ENCODE data around the gene TBC1D22A. TPM values are rescaled to one million over a fixed set of nuclear protein-coding genes. Genes with fewer than 3 reads are reported as not detected.

TBC1D22A gene
- polyA plus RNA-seq, 2 donors, result 15.1 to 17.4 TPM

DNA sequence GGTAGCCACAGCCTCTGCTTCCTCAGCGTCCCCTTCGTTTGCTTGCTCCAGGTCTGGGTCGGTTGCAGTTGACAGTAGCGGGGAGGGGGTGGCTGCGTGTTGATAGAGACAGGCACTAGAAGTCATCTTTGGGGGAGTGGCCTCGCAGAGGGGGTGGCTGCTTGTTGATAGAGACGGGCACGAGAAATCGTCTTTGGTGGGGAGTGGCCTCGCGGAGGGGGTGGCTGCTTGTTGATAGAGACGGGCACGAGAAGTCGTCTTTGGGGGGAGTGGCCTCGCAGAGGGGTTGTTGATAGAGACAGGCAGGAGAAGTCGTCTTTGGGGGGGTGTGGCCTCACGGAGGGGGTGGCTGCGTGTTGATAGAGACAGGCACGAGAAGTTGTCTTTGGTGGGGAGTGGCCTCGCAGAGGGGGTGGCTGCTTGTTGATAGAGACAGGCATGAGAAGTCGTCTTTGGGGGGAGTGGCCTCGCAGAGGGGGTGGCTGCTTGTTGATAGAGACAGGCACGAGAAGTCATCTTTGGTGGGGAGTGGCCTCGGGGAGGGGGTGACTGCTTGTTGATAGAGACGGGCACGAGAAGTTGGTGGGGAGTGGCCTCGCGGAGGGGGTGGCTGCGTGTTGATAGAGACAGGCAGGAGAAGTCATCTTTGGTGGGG, 328.3 kb downstream of the TBC1D22A start:
- no peaks in the 10 kb centered on the region for H3K36me3 ChIP-seq (ENCODE audit: control insufficient read depth in 2 of 2, insufficient read depth in 2 of 2, low read length in 1 of 2)
- no peaks in the 10 kb centered on the region for H3K9me3 ChIP-seq (ENCODE audit: control insufficient read depth in 2 of 2, insufficient read depth in 1 of 2, low read depth in 1 of 2, low read length in 1 of 2)
- H3K27ac ChIP-seq (ENCODE audit: low read depth in 2 of 2, low read length in 1 of 2), result peak overlapping the region in 1 of 2 donors; percentile 66
- peaks cover 3 to 14% of the 10 kb centered on the region in 2 donors for H3K4me1 ChIP-seq (ENCODE audit: control insufficient read depth in 2 of 2, insufficient read depth in 2 of 2, low read length in 1 of 2)
- no peaks in the 10 kb centered on the region for H3K27me3 ChIP-seq (ENCODE audit: control insufficient read depth in 1 of 2, insufficient read depth in 2 of 2, low read length in 2 of 2)
- peak overlapping the region; percentile 40 to 48 for H3K4me3 ChIP-seq (ENCODE audit: low read depth in 1 of 2, low read length in 2 of 2)
- 14% methylated on average over 29 of the region's 29 CpGs for WGBS, 2 donors

DNA sequence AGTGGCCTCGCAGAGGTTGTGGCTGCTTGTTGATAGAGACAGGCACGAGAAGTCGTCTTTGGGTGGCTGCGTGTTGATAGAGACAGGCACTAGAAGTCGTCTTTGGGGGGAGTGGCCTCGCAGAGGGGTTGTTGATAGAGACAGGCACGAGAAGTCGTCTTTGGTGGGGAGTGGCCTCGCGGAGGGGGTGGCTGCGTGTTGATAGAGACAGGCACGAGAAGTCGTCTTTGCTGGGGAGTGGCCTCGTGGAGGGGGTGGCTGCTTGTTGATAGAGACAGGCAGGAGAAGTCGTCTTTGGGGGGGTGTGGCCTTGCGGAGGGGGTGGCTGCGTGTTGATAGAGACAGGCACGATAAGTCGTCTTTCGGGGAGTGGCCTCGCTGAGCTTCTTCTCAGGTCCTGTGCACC, 328.8 kb downstream of the TBC1D22A start:
- Histone ChIP-seq H3K27me3 (ENCODE audit: control insufficient read depth in 1 of 2, insufficient read depth in 2 of 2, low read length in 2 of 2) (no peaks in the 10 kb centered on the region), H3K9me3 (ENCODE audit: control insufficient read depth in 2 of 2, insufficient read depth in 1 of 2, low read depth in 1 of 2, low read length in 1 of 2) (no peaks in the 10 kb centered on the region), H3K4me3 (ENCODE audit: low read depth in 1 of 2, low read length in 2 of 2) (peak overlapping the region; percentile 40 to 48), H3K4me1 (ENCODE audit: control insufficient read depth in 2 of 2, insufficient read depth in 2 of 2, low read length in 1 of 2) (peaks cover 3 to 14% of the 10 kb centered on the region in 2 donors), H3K27ac (ENCODE audit: low read depth in 2 of 2, low read length in 1 of 2) (peak overlapping the region in 1 of 2 donors; percentile 66), H3K36me3 (ENCODE audit: control insufficient read depth in 2 of 2, insufficient read depth in 2 of 2, low read length in 1 of 2) (no peaks in the 10 kb centered on the region)
- whole genome bisulfite sequencing, 2 donors, result 15 to 21% methylated on average over 18 to 21 of the region's 21 CpGs

DNA sequence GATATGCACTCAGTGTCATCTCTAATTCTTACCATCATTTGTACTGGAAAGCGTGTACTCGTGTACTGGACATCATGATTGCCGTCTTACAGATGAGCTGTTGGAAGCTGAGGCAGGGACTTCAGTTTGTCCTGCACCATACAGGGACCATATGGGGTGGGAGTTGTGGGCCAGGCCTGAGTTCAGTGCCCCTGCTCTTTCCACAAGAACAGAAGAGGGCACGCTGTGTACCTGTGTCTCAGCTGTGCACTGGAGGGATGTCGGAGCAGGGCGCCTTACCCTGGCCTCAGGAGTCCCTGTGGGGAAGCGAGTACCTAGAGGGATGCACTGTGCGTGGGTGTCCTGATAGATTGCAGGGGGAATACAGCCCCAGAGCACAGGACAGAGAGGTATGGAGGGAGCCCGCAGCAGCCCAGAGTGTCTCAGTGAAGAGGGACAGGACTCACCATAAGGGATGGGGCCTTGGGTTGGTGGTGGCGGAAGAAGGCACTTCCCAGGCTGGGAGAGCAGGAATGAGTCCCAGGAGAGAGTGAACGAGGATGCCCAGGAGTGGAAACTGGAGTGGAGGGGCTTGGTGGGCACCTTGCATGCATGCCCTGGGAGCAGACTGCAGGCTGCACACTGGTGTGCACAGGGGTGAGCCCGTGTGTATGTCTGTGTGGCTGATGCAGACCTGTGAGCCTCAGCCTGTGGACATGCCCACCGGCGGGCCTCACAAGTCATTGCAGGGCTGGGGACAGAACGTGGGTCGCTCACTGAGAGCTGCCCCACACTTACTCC, 329.7 kb downstream of the TBC1D22A start:
- WGBS, 2 donors, result 94 to 97% methylated on average over 16 of the region's 16 CpGs
- H3K4me1 ChIP-seq (ENCODE audit: control insufficient read depth in 2 of 2, insufficient read depth in 2 of 2, low read length in 1 of 2), result peaks cover 3 to 14% of the 10 kb centered on the region in 2 donors
- no peak overlapping the region for H3K4me3 ChIP-seq (ENCODE audit: low read depth in 1 of 2, low read length in 2 of 2)
- no peak overlapping the region for H3K27ac ChIP-seq (ENCODE audit: low read depth in 2 of 2, low read length in 1 of 2)
- no peaks in the 10 kb centered on the region for H3K27me3 ChIP-seq (ENCODE audit: control insufficient read depth in 1 of 2, insufficient read depth in 2 of 2, low read length in 2 of 2)
- H3K36me3 ChIP-seq (ENCODE audit: control insufficient read depth in 2 of 2, insufficient read depth in 2 of 2, low read length in 1 of 2), result no peaks in the 10 kb centered on the region
- H3K9me3 ChIP-seq (ENCODE audit: control insufficient read depth in 2 of 2, insufficient read depth in 1 of 2, low read depth in 1 of 2, low read length in 1 of 2), result no peaks in the 10 kb centered on the region

DNA sequence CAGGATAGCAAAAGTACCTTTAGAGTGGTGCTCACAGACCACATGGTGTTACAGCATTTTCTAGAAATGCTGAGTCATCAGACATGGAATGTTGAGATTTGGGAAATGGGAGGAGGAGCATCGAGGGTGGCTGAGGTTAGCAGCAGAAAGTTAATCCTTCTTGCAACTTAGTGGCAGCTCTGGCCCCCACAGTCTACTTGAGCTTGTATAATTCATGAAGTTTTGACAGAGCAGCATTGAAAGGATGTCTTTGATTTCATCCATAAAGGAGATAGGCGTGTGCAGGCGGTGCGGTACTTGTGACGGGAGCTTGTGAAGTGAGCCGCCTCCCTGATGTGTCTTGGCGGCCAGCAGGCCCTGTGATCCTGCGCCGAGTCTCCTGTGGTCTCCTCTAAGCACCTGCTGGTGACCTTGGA, 330.5 kb downstream of the TBC1D22A start:
- Histone ChIP-seq H3K9me3 (ENCODE audit: control insufficient read depth in 2 of 2, insufficient read depth in 1 of 2, low read depth in 1 of 2, low read length in 1 of 2) (no peaks in the 10 kb centered on the region), H3K27me3 (ENCODE audit: control insufficient read depth in 1 of 2, insufficient read depth in 2 of 2, low read length in 2 of 2) (no peaks in the 10 kb centered on the region), H3K4me1 (ENCODE audit: control insufficient read depth in 2 of 2, insufficient read depth in 2 of 2, low read length in 1 of 2) (peaks cover 3 to 14% of the 10 kb centered on the region in 2 donors), H3K36me3 (ENCODE audit: control insufficient read depth in 2 of 2, insufficient read depth in 2 of 2, low read length in 1 of 2) (no peaks in the 10 kb centered on the region), H3K4me3 (ENCODE audit: low read depth in 1 of 2, low read length in 2 of 2) (no peak overlapping the region), H3K27ac (ENCODE audit: low read depth in 2 of 2, low read length in 1 of 2) (peak overlapping the region in 1 of 2 donors; percentile 9)
- WGBS, 2 donors, result 84 to 85% methylated on average over 9 of the region's 9 CpGs

DNA sequence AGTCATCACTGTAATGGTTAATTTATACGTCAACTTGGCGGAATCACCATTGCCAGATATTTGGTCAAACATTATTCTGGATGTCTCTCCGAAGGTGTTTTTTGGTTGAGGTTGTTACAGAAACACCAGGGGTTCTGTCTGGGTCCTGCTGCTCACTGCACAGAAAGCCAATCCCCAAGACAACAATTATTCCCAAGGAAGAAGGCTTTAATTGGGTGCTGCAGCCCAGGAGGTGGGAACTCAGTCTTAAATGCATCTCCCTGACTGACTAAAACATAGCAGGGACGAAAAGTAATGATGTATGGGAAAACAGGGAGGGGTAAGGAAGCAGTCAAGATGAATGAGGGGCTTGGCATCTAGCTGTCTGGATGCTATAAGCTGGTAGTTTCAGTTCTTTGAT, 331.3 kb downstream of the TBC1D22A start:
- H3K27ac ChIP-seq (ENCODE audit: low read depth in 2 of 2, low read length in 1 of 2), result no peak overlapping the region
- no peaks in the 10 kb centered on the region for H3K9me3 ChIP-seq (ENCODE audit: control insufficient read depth in 2 of 2, insufficient read depth in 1 of 2, low read depth in 1 of 2, low read length in 1 of 2)
- H3K4me3 ChIP-seq (ENCODE audit: low read depth in 1 of 2, low read length in 2 of 2), result no peak overlapping the region
- peaks cover 3 to 14% of the 10 kb centered on the region in 2 donors for H3K4me1 ChIP-seq (ENCODE audit: control insufficient read depth in 2 of 2, insufficient read depth in 2 of 2, low read length in 1 of 2)
- 96% methylated on average over 4 of the region's 4 CpGs for WGBS, 2 donors
- no peaks in the 10 kb centered on the region for H3K36me3 ChIP-seq (ENCODE audit: control insufficient read depth in 2 of 2, insufficient read depth in 2 of 2, low read length in 1 of 2)
- no peaks in the 10 kb centered on the region for H3K27me3 ChIP-seq (ENCODE audit: control insufficient read depth in 1 of 2, insufficient read depth in 2 of 2, low read length in 2 of 2)

DNA sequence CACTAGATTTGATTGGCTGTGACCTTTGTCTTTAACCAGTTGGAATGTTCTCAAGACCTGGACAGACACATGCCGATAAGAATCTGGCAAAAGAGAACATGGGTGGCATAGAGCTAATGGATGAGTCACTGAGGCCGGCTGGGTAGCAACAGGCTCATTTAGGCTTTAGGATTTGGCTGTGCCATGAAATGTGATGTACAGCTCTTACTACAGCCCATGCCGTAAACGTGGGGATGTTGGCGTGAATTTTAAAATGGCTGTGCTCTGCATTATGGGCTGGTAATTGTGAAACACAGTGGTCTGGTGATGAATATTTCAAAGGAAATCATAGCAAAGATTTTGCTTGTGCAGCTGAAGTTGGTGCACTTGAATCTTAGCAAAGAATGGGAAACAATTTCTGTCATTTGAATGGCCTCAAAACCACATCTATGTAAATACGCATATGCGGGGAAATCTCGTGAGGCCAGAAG, 332.4 kb downstream of the TBC1D22A start:
- Histone ChIP-seq H3K27me3 (ENCODE audit: control insufficient read depth in 1 of 2, insufficient read depth in 2 of 2, low read length in 2 of 2) (no peaks in the 10 kb centered on the region), H3K27ac (ENCODE audit: low read depth in 2 of 2, low read length in 1 of 2) (no peak overlapping the region), H3K4me3 (ENCODE audit: low read depth in 1 of 2, low read length in 2 of 2) (no peak overlapping the region), H3K4me1 (ENCODE audit: control insufficient read depth in 2 of 2, insufficient read depth in 2 of 2, low read length in 1 of 2) (peaks cover 6 to 21% of the 10 kb centered on the region in 2 donors), H3K9me3 (ENCODE audit: control insufficient read depth in 2 of 2, insufficient read depth in 1 of 2, low read depth in 1 of 2, low read length in 1 of 2) (peaks cover 0 to 2% of the 10 kb centered on the region in 2 donors), H3K36me3 (ENCODE audit: control insufficient read depth in 2 of 2, insufficient read depth in 2 of 2, low read length in 1 of 2) (no peaks in the 10 kb centered on the region)
- WGBS, 2 donors, result 65 to 71% methylated on average over 8 of the region's 8 CpGs

DNA sequence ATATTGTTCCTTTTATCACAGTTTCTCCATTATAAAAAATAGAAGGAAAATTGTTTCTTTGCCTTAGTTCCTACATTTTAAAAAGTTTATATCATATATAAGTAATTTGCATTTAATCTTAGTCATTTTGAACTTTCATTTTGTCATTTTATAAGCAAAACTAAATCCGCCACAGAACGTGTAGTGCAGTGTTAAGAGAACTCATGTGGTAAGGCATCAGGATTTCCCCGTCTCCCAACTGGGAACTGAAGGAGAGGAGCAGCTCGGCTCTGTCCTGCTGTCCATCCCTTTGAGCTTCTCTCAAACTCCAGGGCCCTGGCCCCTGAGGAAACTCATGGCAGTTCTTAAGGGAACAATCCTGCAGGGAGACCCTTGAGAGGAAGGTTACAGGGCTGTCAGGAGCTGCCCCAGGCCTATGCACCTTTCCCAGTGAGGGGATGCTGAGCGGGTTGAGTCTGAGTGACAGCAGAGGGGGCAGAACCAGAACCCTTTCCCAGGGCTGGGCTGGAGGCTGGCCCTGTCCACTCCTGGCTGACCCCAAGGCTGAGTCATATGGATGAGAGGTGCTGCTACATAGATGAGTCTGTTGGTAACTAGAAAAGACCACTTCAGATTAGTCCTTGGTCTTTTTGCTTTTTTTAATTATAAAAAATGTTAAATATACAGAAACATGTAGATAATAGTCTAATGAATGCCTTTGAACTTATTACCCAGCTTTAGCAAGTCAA, 333.1 kb downstream of the TBC1D22A start:
- H3K9me3 ChIP-seq (ENCODE audit: control insufficient read depth in 2 of 2, insufficient read depth in 1 of 2, low read depth in 1 of 2, low read length in 1 of 2), result peaks cover 0 to 2% of the 10 kb centered on the region in 2 donors
- H3K36me3 ChIP-seq (ENCODE audit: control insufficient read depth in 2 of 2, insufficient read depth in 2 of 2, low read length in 1 of 2), result no peaks in the 10 kb centered on the region
- H3K27me3 ChIP-seq (ENCODE audit: control insufficient read depth in 1 of 2, insufficient read depth in 2 of 2, low read length in 2 of 2), result no peaks in the 10 kb centered on the region
- H3K27ac ChIP-seq (ENCODE audit: low read depth in 2 of 2, low read length in 1 of 2), result no peak overlapping the region
- H3K4me3 ChIP-seq (ENCODE audit: low read depth in 1 of 2, low read length in 2 of 2), result no peak overlapping the region
- H3K4me1 ChIP-seq (ENCODE audit: control insufficient read depth in 2 of 2, insufficient read depth in 2 of 2, low read length in 1 of 2), result peaks cover 6 to 18% of the 10 kb centered on the region in 2 donors
- WGBS, 2 donors, result 68 to 89% methylated on average over 5 of the region's 5 CpGs

DNA sequence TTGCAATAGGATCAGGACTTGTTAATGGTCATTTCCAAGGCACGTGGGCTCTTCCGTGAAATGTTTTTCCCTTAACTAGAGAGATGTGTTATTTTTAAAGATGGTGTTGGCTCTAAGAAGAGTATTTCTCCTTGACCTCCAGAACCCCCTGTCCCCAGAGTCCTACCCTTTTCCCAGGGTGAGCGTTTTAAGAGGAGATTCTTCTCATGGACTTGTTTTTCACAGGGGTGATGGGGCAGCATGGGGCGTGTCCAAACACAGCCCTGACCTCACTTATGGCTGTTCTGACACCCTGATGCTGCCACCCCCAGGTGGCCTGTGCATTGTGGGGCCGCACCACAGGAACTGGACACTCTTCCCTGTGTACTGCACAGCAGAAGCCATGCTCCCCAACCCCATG, 335.7 kb downstream of the TBC1D22A start:
- WGBS, 2 donors, result 86 to 95% methylated on average over 5 of the region's 5 CpGs

DNA sequence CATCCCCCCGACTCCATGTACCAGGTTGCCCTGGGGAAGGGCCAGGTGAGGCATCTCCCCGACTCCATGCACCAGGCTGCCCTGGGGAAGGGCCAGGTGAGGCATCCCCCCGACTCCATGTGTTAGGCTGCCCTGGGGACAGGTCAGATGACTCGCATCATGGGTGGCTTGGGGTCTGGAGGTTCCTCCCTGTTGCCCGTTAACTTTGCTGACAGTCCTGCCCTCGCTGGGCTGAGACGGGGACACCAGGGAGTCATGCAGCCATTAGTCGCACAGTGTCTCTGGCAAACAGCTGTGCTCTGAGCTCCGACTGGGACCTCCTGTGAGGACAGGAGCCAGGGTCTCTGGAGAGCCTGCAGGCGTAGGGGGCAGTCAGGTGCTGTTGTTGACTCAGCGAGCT, 336.1 kb downstream of the TBC1D22A start:
- Histone ChIP-seq H3K36me3 (ENCODE audit: control insufficient read depth in 2 of 2, insufficient read depth in 2 of 2, low read length in 1 of 2) (no peaks in the 10 kb centered on the region), H3K27ac (ENCODE audit: low read depth in 2 of 2, low read length in 1 of 2) (no peak overlapping the region), H3K9me3 (ENCODE audit: control insufficient read depth in 2 of 2, insufficient read depth in 1 of 2, low read depth in 1 of 2, low read length in 1 of 2) (peaks cover 0 to 2% of the 10 kb centered on the region in 2 donors), H3K4me1 (ENCODE audit: control insufficient read depth in 2 of 2, insufficient read depth in 2 of 2, low read length in 1 of 2) (peaks cover 9 to 13% of the 10 kb centered on the region in 2 donors), H3K27me3 (ENCODE audit: control insufficient read depth in 1 of 2, insufficient read depth in 2 of 2, low read length in 2 of 2) (no peaks in the 10 kb centered on the region), H3K4me3 (ENCODE audit: low read depth in 1 of 2, low read length in 2 of 2) (no peak overlapping the region)
- WGBS, 2 donors, result 95% methylated on average over 11 of the region's 11 CpGs

More for the DNA sequence above, 335.7 kb downstream of the TBC1D22A start:
- peaks cover 0 to 2% of the 10 kb centered on the region in 2 donors for H3K9me3 ChIP-seq (ENCODE audit: control insufficient read depth in 2 of 2, insufficient read depth in 1 of 2, low read depth in 1 of 2, low read length in 1 of 2)
- no peaks in the 10 kb centered on the region for H3K36me3 ChIP-seq (ENCODE audit: control insufficient read depth in 2 of 2, insufficient read depth in 2 of 2, low read length in 1 of 2)
- no peak overlapping the region for H3K4me3 ChIP-seq (ENCODE audit: low read depth in 1 of 2, low read length in 2 of 2)
- H3K4me1 ChIP-seq (ENCODE audit: control insufficient read depth in 2 of 2, insufficient read depth in 2 of 2, low read length in 1 of 2), result peaks cover 5 to 13% of the 10 kb centered on the region in 2 donors
- no peaks in the 10 kb centered on the region for H3K27me3 ChIP-seq (ENCODE audit: control insufficient read depth in 1 of 2, insufficient read depth in 2 of 2, low read length in 2 of 2)
- no peak overlapping the region for H3K27ac ChIP-seq (ENCODE audit: low read depth in 2 of 2, low read length in 1 of 2)
